Measurements from ENCODE around the gene SMIM8. TPM values are rescaled to one million over a fixed set of nuclear protein-coding genes. Genes with fewer than 3 reads are reported as not detected.

The SMIM8 gene
- total and polyA plus RNA-seq, 9 donors, result 9.1 to 14.1 (median 10.6) TPM

GRCh38 chr6:87350516-87350915 lies 28.1 kb downstream of the SMIM8 start:
- no peak for DNase-seq
- no peaks in the 10 kb centered on the region for H3K4me1 ChIP-seq (ENCODE audit: control insufficient read depth, insufficient read depth, low read length)
- no peak overlapping the region for H3K4me3 ChIP-seq (ENCODE audit: low read length)
- H3K9me3 ChIP-seq (replicated peaks; ENCODE audit: control insufficient read depth, low read depth, low read length), result no peaks in the 10 kb centered on the region
- H3K36me3 ChIP-seq (ENCODE audit: control insufficient read depth, insufficient read depth, low read length), result no peaks in the 10 kb centered on the region
- H3K27me3 ChIP-seq (ENCODE audit: control insufficient read depth, insufficient read depth, low read length), result no peaks in the 10 kb centered on the region
- H3K27ac ChIP-seq (ENCODE audit: low read length), result no peak overlapping the region

GRCh38 chr6:87351583-87351982 lies 29.2 kb downstream of the SMIM8 start:
- Histone ChIP-seq H3K27me3 (ENCODE audit: control insufficient read depth, insufficient read depth, low read length) (no peaks in the 10 kb centered on the region), H3K9me3 (replicated peaks; ENCODE audit: control insufficient read depth, low read depth, low read length) (no peaks in the 10 kb centered on the region), H3K4me3 (ENCODE audit: low read length) (no peak overlapping the region), H3K27ac (ENCODE audit: low read length) (no peak overlapping the region), H3K4me1 (ENCODE audit: control insufficient read depth, insufficient read depth, low read length) (no peaks in the 10 kb centered on the region), H3K36me3 (ENCODE audit: control insufficient read depth, insufficient read depth, low read length) (no peaks in the 10 kb centered on the region)
- WGBS (ENCODE audit: insufficient coverage), result 100% methylated on average over 1 of the region's 1 CpG
- no peak for DNase-seq

- no peak for DNase-seq
- H3K27ac ChIP-seq (ENCODE audit: low read length), result no peak overlapping the region
These were observed 33.8 kb downstream of the SMIM8 start for GRCh38 chr6:87356181-87356580.

GRCh38 chr6:87357479-87358196 lies 35.2 kb downstream of the SMIM8 start:
- DNase-seq, result no peak
- no peak overlapping the region for H3K27ac ChIP-seq (ENCODE audit: low read length)
- no peaks in the 10 kb centered on the region for H3K9me3 ChIP-seq (replicated peaks; ENCODE audit: control insufficient read depth, low read depth, low read length)
- H3K27me3 ChIP-seq (ENCODE audit: control insufficient read depth, insufficient read depth, low read length), result no peaks in the 10 kb centered on the region
- no peak overlapping the region for H3K4me3 ChIP-seq (ENCODE audit: low read length)
- no peaks in the 10 kb centered on the region for H3K4me1 ChIP-seq (ENCODE audit: control insufficient read depth, insufficient read depth, low read length)
- H3K36me3 ChIP-seq (ENCODE audit: control insufficient read depth, insufficient read depth, low read length), result no peaks in the 10 kb centered on the region
- WGBS (ENCODE audit: insufficient coverage), result no CpG with 5 or more reads among the region's 3 CpGs

More at GRCh38 chr6:87356181-87356580, 33.8 kb downstream of the SMIM8 start:
- Histone ChIP-seq H3K9me3 (replicated peaks; ENCODE audit: control insufficient read depth, low read depth, low read length) (no peaks in the 10 kb centered on the region), H3K4me3 (ENCODE audit: low read length) (no peak overlapping the region), H3K36me3 (ENCODE audit: control insufficient read depth, insufficient read depth, low read length) (no peaks in the 10 kb centered on the region), H3K27me3 (ENCODE audit: control insufficient read depth, insufficient read depth, low read length) (no peaks in the 10 kb centered on the region), H3K4me1 (ENCODE audit: control insufficient read depth, insufficient read depth, low read length) (no peaks in the 10 kb centered on the region)
- WGBS (ENCODE audit: insufficient coverage), result 89% methylated on average over 2 of the region's 4 CpGs

DNA sequence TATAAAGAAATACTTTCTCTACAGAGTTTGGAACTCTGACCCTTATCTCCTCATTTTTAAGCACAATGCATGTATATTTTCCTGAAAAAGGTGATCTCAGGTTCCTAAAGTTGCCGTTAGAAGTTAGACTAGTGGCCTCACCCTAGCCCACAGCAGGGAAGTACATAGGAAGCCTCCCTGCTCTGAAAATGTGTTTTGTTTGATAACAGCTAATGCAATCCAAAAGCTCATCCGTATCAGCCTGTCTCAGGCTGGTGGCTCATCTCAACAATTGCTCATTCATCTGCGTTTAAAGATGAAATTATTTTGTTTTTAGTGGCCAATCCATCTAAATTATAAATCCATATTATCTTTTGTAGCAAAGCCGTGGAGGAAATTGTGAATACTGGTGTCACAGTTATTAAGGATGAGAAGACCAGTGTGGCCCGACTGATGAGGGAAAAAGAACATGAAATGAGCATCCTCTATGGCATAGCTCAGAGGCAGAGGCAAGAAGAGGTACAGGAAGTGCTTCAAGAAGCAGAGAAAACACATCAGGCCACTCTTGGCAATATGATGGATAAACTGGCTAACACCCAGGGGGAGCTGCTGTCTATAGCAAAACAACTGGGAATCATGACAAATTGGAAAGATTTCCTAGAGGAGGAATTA lies 42.3 kb downstream of the SMIM8 start:
- WGBS (ENCODE audit: insufficient coverage), result 100% methylated on average over 1 of the region's 5 CpGs
- DNase-seq, result no peak
- H3K4me1 ChIP-seq (ENCODE audit: control insufficient read depth, insufficient read depth, low read length), result no peaks in the 10 kb centered on the region
- H3K4me3 ChIP-seq (ENCODE audit: low read length), result no peak overlapping the region
- H3K9me3 ChIP-seq (replicated peaks; ENCODE audit: control insufficient read depth, low read depth, low read length), result peaks cover 3% of the 10 kb centered on the region
- no peaks in the 10 kb centered on the region for H3K36me3 ChIP-seq (ENCODE audit: control insufficient read depth, insufficient read depth, low read length)
- H3K27me3 ChIP-seq (ENCODE audit: control insufficient read depth, insufficient read depth, low read length), result no peaks in the 10 kb centered on the region
- no peak overlapping the region for H3K27ac ChIP-seq (ENCODE audit: low read length)

- H3K27ac ChIP-seq (ENCODE audit: low read length), result no peak overlapping the region
- no peak for DNase-seq
- 91% methylated on average over 4 of the region's 4 CpGs for WGBS (ENCODE audit: insufficient coverage)
- peaks cover 3% of the 10 kb centered on the region for H3K9me3 ChIP-seq (replicated peaks; ENCODE audit: control insufficient read depth, low read depth, low read length)
- no peaks in the 10 kb centered on the region for H3K4me1 ChIP-seq (ENCODE audit: control insufficient read depth, insufficient read depth, low read length)
- no peaks in the 10 kb centered on the region for H3K36me3 ChIP-seq (ENCODE audit: control insufficient read depth, insufficient read depth, low read length)
- no peaks in the 10 kb centered on the region for H3K27me3 ChIP-seq (ENCODE audit: control insufficient read depth, insufficient read depth, low read length)
- H3K4me3 ChIP-seq (ENCODE audit: low read length), result no peak overlapping the region
These were observed 43.9 kb downstream of the SMIM8 start for GRCh38 chr6:87366072-87366827.

DNA sequence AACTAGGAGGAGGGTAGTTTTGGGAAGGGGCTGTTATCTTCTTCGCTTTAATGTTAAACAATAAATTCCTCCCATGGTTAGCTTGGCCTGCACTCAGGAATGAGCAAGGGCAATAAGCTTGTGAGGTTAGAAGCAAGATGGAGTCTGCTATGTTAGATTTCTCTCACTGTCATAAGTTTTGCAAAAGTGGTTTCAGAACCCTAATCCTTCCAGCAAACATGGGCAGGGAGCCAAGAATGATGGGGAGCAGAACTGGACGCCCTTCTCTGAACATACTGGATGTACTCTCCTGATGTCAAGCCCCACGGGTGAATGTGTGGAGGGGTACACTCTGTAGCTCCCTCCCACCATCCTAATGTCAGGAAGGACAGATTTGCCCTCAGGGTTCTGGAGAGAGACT lies 44.5 kb downstream of the SMIM8 start:
- no peaks in the 10 kb centered on the region for H3K4me1 ChIP-seq (ENCODE audit: control insufficient read depth, insufficient read depth, low read length)
- H3K27ac ChIP-seq (ENCODE audit: low read length), result no peak overlapping the region
- peaks cover 3% of the 10 kb centered on the region for H3K9me3 ChIP-seq (replicated peaks; ENCODE audit: control insufficient read depth, low read depth, low read length)
- 60% methylated on average over 1 of the region's 3 CpGs for WGBS (ENCODE audit: insufficient coverage)
- H3K36me3 ChIP-seq (ENCODE audit: control insufficient read depth, insufficient read depth, low read length), result no peaks in the 10 kb centered on the region
- H3K27me3 ChIP-seq (ENCODE audit: control insufficient read depth, insufficient read depth, low read length), result no peaks in the 10 kb centered on the region
- no peak for DNase-seq
- no peak overlapping the region for H3K4me3 ChIP-seq (ENCODE audit: low read length)

DNA sequence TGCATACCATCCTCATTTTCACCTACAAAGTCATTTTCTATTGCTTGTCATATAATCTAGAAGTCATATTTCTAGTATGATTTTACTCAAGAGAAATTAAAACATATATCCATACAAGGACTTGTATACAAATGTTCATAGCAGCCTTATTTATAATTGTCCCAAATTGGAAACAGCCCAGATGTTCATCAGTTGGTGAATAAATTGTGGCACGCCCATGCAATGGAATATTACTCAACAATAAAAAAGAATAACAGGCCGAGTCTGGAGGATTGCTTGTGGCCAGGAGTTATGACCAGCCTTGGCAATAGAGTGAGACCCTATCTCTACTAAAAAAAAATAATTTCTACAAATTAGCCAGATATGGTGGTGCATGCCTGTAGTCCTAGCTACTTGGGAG lies 51.0 kb downstream of the SMIM8 start:
- WGBS (ENCODE audit: insufficient coverage), result no CpG with 5 or more reads among the region's 2 CpGs
- peaks cover 7% of the 10 kb centered on the region for H3K9me3 ChIP-seq (replicated peaks; ENCODE audit: control insufficient read depth, low read depth, low read length)
- no peaks in the 10 kb centered on the region for H3K27me3 ChIP-seq (ENCODE audit: control insufficient read depth, insufficient read depth, low read length)
- no peaks in the 10 kb centered on the region for H3K4me1 ChIP-seq (ENCODE audit: control insufficient read depth, insufficient read depth, low read length)
- H3K36me3 ChIP-seq (ENCODE audit: control insufficient read depth, insufficient read depth, low read length), result no peaks in the 10 kb centered on the region
- H3K4me3 ChIP-seq (ENCODE audit: low read length), result no peak overlapping the region
- H3K27ac ChIP-seq (ENCODE audit: low read length), result no peak overlapping the region
- no peak for DNase-seq

DNA sequence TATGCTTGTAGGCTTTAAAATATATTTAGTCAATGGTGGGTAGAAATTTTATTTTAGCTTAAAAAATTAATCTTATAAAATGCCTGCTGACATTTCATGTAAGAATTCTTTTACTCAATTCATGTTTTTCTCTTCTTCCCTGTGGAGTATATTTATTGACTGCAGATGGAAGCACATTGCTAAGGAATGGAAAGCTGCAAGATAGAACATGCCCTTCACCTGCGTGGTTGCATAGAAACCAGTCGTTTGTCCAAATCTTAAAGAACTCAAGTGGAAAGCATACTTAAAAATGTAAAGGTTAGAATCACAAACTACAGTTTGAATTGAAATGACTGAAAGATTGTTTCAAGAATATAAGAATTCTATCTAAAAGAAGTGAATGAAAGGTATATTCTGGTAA lies 52.9 kb downstream of the SMIM8 start:
- Histone ChIP-seq H3K27me3 (ENCODE audit: control insufficient read depth, insufficient read depth, low read length) (no peaks in the 10 kb centered on the region), H3K9me3 (replicated peaks; ENCODE audit: control insufficient read depth, low read depth, low read length) (peaks cover 3% of the 10 kb centered on the region), H3K36me3 (ENCODE audit: control insufficient read depth, insufficient read depth, low read length) (no peaks in the 10 kb centered on the region), H3K4me1 (ENCODE audit: control insufficient read depth, insufficient read depth, low read length) (no peaks in the 10 kb centered on the region), H3K27ac (ENCODE audit: low read length) (no peak overlapping the region), H3K4me3 (ENCODE audit: low read length) (no peak overlapping the region)
- no CpG with 5 or more reads among the region's 2 CpGs for WGBS (ENCODE audit: insufficient coverage)
- DNase-seq, result no peak

- peaks cover 3% of the 10 kb centered on the region for H3K9me3 ChIP-seq (replicated peaks; ENCODE audit: control insufficient read depth, low read depth, low read length)
- no peaks in the 10 kb centered on the region for H3K36me3 ChIP-seq (ENCODE audit: control insufficient read depth, insufficient read depth, low read length)
- H3K27me3 ChIP-seq (ENCODE audit: control insufficient read depth, insufficient read depth, low read length), result no peaks in the 10 kb centered on the region
- no peak overlapping the region for H3K4me3 ChIP-seq (ENCODE audit: low read length)
- no peak overlapping the region for H3K27ac ChIP-seq (ENCODE audit: low read length)
- no peak for DNase-seq
- no CpG with 5 or more reads among the region's 2 CpGs for WGBS (ENCODE audit: insufficient coverage)
- H3K4me1 ChIP-seq (ENCODE audit: control insufficient read depth, insufficient read depth, low read length), result no peaks in the 10 kb centered on the region
These were observed 54.3 kb downstream of the SMIM8 start for GRCh38 chr6:87376643-87377042.

Data from muscle of leg (tissue), 11 donors.